Measurements from ENCODE around the gene SNAPC3. TPM values are rescaled to one million over a fixed set of nuclear protein-coding genes. Genes with fewer than 3 reads are reported as not detected.
"Not testable (repeated sequence)": the region's sequence is repeated elsewhere in the genome, so short reads cannot be mapped to it uniquely, and the experiment has no call there.

SNAPC3 gene
- total and polyA plus RNA-seq, 8 donors: 7.0 to 16.0 (median 8.8) TPM

- DNase-seq: no peak
- 51 to 57% methylated on average over 5 of the region's 5 CpGs for WGBS, 2 donors
These were observed 8.5 kb downstream of the SNAPC3 start for GRCh38 chr9:15430920-15431844.

GRCh38 chr9:15433191-15433590 is 10.5 kb downstream of the SNAPC3 start:
- FAIRE-seq: peak; percentile 59
- no peak overlapping the region for H3K4me3 ChIP-seq
- intact Hi-C loops (cut with DNase I): no loop called here
- peaks cover 0 to 12% (median 3%) of the 10 kb centered on the region in 3 donors for H3K4me1 ChIP-seq
- TF ChIP-seq CTCF (IDR thresholded peaks at IDR 0.05): no peak
- H3K27ac ChIP-seq: no peak overlapping the region
- H3K9me3 ChIP-seq: no peaks in the 10 kb centered on the region
- H3K36me3 ChIP-seq: no peaks in the 10 kb centered on the region
- no peaks in the 10 kb centered on the region for H3K27me3 ChIP-seq
- no peak for DNase-seq
- WGBS, 2 donors: 77 to 78% methylated on average over 4 of the region's 4 CpGs
- ATAC-seq: no peak

More at GRCh38 chr9:15430920-15431844, 8.5 kb downstream of the SNAPC3 start:
- FAIRE-seq (no peak), ATAC-seq (peak; percentile 28 to 82 (median 78))
- Histone ChIP-seq H3K4me3 (no peak overlapping the region), H3K9me3 (no peaks in the 10 kb centered on the region), H3K36me3 (no peaks in the 10 kb centered on the region), H3K27me3 (no peaks in the 10 kb centered on the region), H3K27ac (peak overlapping the region in 1 of 4 donors; percentile 13), H3K4me1 (peaks cover 0 to 18% (median 0%) of the 10 kb centered on the region in 3 donors)
- intact Hi-C loops (cut with DNase I): no loop called here
- no peak for TF ChIP-seq CTCF (IDR thresholded peaks at IDR 0.05)

GRCh38 chr9:15433661-15434060 is 11.0 kb downstream of the SNAPC3 start:
- intact Hi-C loops (cut with DNase I): no loop called here
- ATAC-seq (no peak), DNase-seq (no peak), FAIRE-seq (no peak)
- H3K27me3 ChIP-seq: no peaks in the 10 kb centered on the region
- 94 to 96% methylated on average over 3 of the region's 3 CpGs for WGBS, 2 donors
- peaks cover 0 to 12% (median 3%) of the 10 kb centered on the region in 3 donors for H3K4me1 ChIP-seq
- no peak overlapping the region for H3K27ac ChIP-seq
- no peak overlapping the region for H3K4me3 ChIP-seq
- H3K9me3 ChIP-seq: no peaks in the 10 kb centered on the region
- TF ChIP-seq CTCF (IDR thresholded peaks at IDR 0.05): no peak
- H3K36me3 ChIP-seq: no peaks in the 10 kb centered on the region

- Histone ChIP-seq H3K27me3 (no peaks in the 10 kb centered on the region), H3K36me3 (no peaks in the 10 kb centered on the region), H3K9me3 (no peaks in the 10 kb centered on the region), H3K4me1 (peaks cover 2 to 10% (median 6%) of the 10 kb centered on the region in 3 donors), H3K27ac (no peak overlapping the region), H3K4me3 (no peak overlapping the region)
- intact Hi-C loops (cut with DNase I): no loop called here
- DNase-seq (no peak), FAIRE-seq (no peak), ATAC-seq (no peak)
- no peak for TF ChIP-seq CTCF (IDR thresholded peaks at IDR 0.05)
- WGBS, 2 donors: 96 to 98% methylated on average over 7 of the region's 7 CpGs
These were observed 16.2 kb downstream of the SNAPC3 start for GRCh38 chr9:15438891-15439290.

- FAIRE-seq; ATAC-seq; H3K4me3 ChIP-seq; DNase-seq; H3K9me3 ChIP-seq; H3K27ac ChIP-seq; intact Hi-C loops (cut with DNase I); H3K27me3 ChIP-seq: not testable (repeated sequence)
- WGBS, 2 donors: 93 to 100% methylated on average over 11 to 28 of the region's 29 CpGs
- Histone ChIP-seq H3K4me1 (peaks cover 7 to 18% (median 8%) of the 10 kb centered on the region in 3 donors), H3K36me3 (peaks cover under 1 to 24% (median 5%) of the 10 kb centered on the region in 3 donors)
These were observed 19.2 kb downstream of the SNAPC3 start for GRCh38 chr9:15441841-15442240.

GRCh38 chr9:15442264-15442663 is 19.6 kb downstream of the SNAPC3 start:
- ATAC-seq; H3K27me3 ChIP-seq; FAIRE-seq; intact Hi-C loops (cut with DNase I); H3K27ac ChIP-seq; H3K4me3 ChIP-seq; H3K9me3 ChIP-seq: not testable (repeated sequence)
- WGBS, 2 donors: 98 to 100% methylated on average over 20 to 33 of the region's 33 CpGs
- H3K4me1 ChIP-seq: peaks cover 7 to 18% (median 8%) of the 10 kb centered on the region in 3 donors
- H3K36me3 ChIP-seq: peaks cover 5 to 28% (median 5%) of the 10 kb centered on the region in 3 donors
- peak in 1 of 6 donors; percentile 65 for DNase-seq
